ENCODE results near the gene ATP11A.

- TF ChIP-seq CTCF (IDR thresholded peaks at IDR 0.05 in 2 of 3, conservative IDR thresholded peaks at IDR 0.05 in 1 of 3; ENCODE audit: control insufficient read depth in 2 of 3, extremely low read depth in 1 of 3, insufficient read depth in 1 of 3, low read depth in 3 of 3, low read length in 3 of 3) (no peak), IKZF1 (conservative IDR thresholded peaks at IDR 0.05) (no peak), MEF2B (IDR thresholded peaks at IDR 0.05; ENCODE audit: partially characterized antibody, poor library complexity, severe bottlenecking) (no peak), NR2C2 (IDR thresholded peaks at IDR 0.05; ENCODE audit: borderline replicate concordance, control insufficient read depth, insufficient read length, low read depth) (no peak), POLR2A (IDR thresholded peaks at IDR 0.05; ENCODE audit: low read depth, low read length) (no peak), ZBTB4 (CRISPR knock-in tag; IDR thresholded peaks at IDR 0.05) (no peak), EP300 (IDR thresholded peaks at IDR 0.05; ENCODE audit: borderline replicate concordance in 1 of 2, control insufficient read depth in 1 of 2, low read depth in 2 of 2, low read length in 2 of 2) (no peak), SREBF2 (IDR thresholded peaks at IDR 0.05; ENCODE audit: low read length) (no peak), HDAC2 (IDR thresholded peaks at IDR 0.05) (no peak), SIX5 (IDR thresholded peaks at IDR 0.05; ENCODE audit: low read depth, low read length, severe bottlenecking) (no peak), USF2 (IDR thresholded peaks at IDR 0.05; ENCODE audit: borderline replicate concordance, low read depth, low read length) (no peak), MYC (IDR thresholded peaks at IDR 0.05; ENCODE audit: insufficient read depth, insufficient read length, insufficient replicate concordance, low read length, severe bottlenecking) (no peak), ZBTB11 (CRISPR knock-in tag; IDR thresholded peaks at IDR 0.05) (no peak), EZH2 (IDR thresholded peaks at IDR 0.05; ENCODE audit: borderline replicate concordance, control insufficient read depth, low read depth, low read length) (no peak)
Measured at GRCh38 chr13:112748947-112749735, 59.3 kb downstream of the ATP11A start.

All from GM12878 (cell line).